CD4-positive, alpha-beta memory T cell (primary cell): ENCODE data around the gene PHC2. TPM values are rescaled to one million over a fixed set of nuclear protein-coding genes. Genes with fewer than 3 reads are reported as not detected.

ENCODE experiments used
- CTCF ChIA-PET: fragments of 350-600 bp; sonication (Branson Sonifier 250); formaldehyde crosslinking; loops from one replicate; lab custom pipeline; 2021; ENCODE audit warnings: inconsistent platforms; ENCODE audit not compliant: partially characterized antibody; lab: Charles Lee
- POLR2A ChIA-PET: fragments of 350-600 bp; sonication (Branson Sonifier 250); formaldehyde crosslinking; loops from one replicate; lab custom pipeline; 2021; ENCODE audit not compliant: partially characterized antibody; lab: Charles Lee
- DNase-seq, 5 donors: peaks; one replicate each; pipeline versions ENCODE4 v3.0.0 to v3.0.0-alpha.2; 2020 to 2022; ENCODE audit warnings: mixed read lengths in 1 of 5
- H3K27ac ChIP-seq: one replicate; pipeline ENCODE4 v1.7.0; 2013; ENCODE audit warnings: low read depth, low read length
- H3K27me3 ChIP-seq: 2 replicates; pipeline ENCODE4 v1.7.0; 2013; ENCODE audit warnings: mild to moderate bottlenecking, low read length, moderate library complexity; ENCODE audit not compliant: insufficient read depth
- H3K36me3 ChIP-seq: 2 replicates; pipeline ENCODE4 v1.7.0; 2013; ENCODE audit warnings: mild to moderate bottlenecking, low read length, moderate library complexity; ENCODE audit not compliant: insufficient read depth
- H3K4me1 ChIP-seq: 2 replicates; pipeline ENCODE4 v1.7.0; 2013; ENCODE audit warnings: mild to moderate bottlenecking, low read length, moderate library complexity; ENCODE audit not compliant: insufficient read depth
- H3K4me3 ChIP-seq, 2 donors: one replicate each; pipeline ENCODE4 v1.7.0; 2013; ENCODE audit warnings: low read length in 2 of 2, mild to moderate bottlenecking in 1 of 2
- H3K9me3 ChIP-seq, 2 donors: one replicate each; pipeline ENCODE4 v1.7.0; 2013; ENCODE audit warnings: low read length in 2 of 2, control low read depth in 1 of 2; ENCODE audit not compliant: control insufficient read depth in 1 of 2
- H3K27ac Mint-ChIP-seq, 7 donors: one replicate each; pipeline ENCODE4 v1.8.0; 2020 to 2021; ENCODE audit warnings: mixed read lengths in 7 of 7, mild to moderate bottlenecking in 6 of 7, inconsistent platforms in 3 of 7, moderate library complexity in 3 of 7
- H3K27me3 Mint-ChIP-seq, 2 donors: one replicate each; pipeline ENCODE4 v1.8.0; 2020 to 2021; ENCODE audit warnings: mixed read lengths in 2 of 2
- H3K36me3 Mint-ChIP-seq, 2 donors: one replicate each; pipeline ENCODE4 v1.8.0; 2020 to 2021; ENCODE audit warnings: mixed read lengths in 2 of 2, inconsistent platforms in 1 of 2, mild to moderate bottlenecking in 1 of 2
- H3K4me1 Mint-ChIP-seq, 4 donors: one replicate each; pipeline ENCODE4 v1.8.0; 2020 to 2021; ENCODE audit warnings: mixed read lengths in 4 of 4, mild to moderate bottlenecking in 1 of 4
- H3K4me3 Mint-ChIP-seq, 8 donors: one replicate each; pipeline ENCODE4 v1.8.0; 2020 to 2021; ENCODE audit warnings: mixed read lengths in 8 of 8, mild to moderate bottlenecking in 7 of 8, moderate library complexity in 6 of 8, inconsistent platforms in 3 of 8
- H3K9me3 Mint-ChIP-seq, 8 donors: one replicate each; pipeline ENCODE4 v1.8.0; 2020 to 2021; ENCODE audit warnings: mixed read lengths in 8 of 8, mild to moderate bottlenecking in 5 of 8, inconsistent platforms in 3 of 8, moderate library complexity in 1 of 8
- intact Hi-C: fragments of 100-400 bp; cut with micrococcal nuclease; formaldehyde crosslinking; loops from one replicate; pipeline ENCODE4 v1.15.1; 2023
- polyA plus RNA-seq, 2 donors: library from polyadenylated mRNA; unstranded; fragments of 300-500 nt; fragmentation: Illumina TruSeq; gene quantifications; one replicate each; pipeline ENCODE4 v1.2.3, GENCODE V29; 2021
- total RNA-seq, 2 experiments: library from RNA; stranded (reverse); gene quantifications; one replicate each; pipeline ENCODE4 v1.2.3, GENCODE V29; 2021

Gene PHC2
- total and polyA plus RNA-seq, 4 experiments from 2014 or later = 11.3 to 35.6 (median 30.4) TPM

DNA sequence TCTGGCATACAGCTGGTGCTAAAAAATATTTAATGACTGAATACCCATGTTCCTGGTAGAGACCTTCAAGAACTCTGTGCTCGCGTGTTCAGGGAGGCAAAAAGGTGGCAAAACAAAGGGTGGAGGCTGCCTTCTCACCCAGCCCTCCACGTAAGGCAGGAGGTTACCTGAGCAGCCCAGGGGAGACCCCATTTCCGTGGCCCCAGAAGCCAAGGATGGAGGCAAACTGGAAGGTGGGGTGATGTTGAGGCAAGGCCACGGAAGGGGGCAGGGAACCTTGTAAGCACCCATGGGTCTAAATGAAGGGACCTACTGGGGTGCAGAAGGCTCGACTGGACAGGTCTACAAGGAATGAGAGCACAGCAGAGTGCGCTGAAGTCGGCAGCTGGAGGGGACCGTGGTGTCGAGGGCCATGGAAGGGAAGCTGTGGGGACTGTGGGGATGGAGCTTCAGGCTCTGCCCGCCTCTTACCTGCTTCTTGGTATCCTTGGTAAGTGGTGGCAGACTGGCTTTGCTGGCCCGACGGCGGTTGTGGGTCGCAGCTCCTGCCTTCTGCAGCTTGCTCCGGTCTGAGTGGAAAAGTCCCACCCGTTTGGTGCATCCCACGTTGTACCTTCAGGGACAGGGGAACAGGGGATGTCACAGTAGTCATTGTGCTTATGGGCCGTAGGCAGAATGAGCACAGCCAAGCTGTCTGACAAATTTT lies 101.1 kb downstream of the PHC2 start:
- Histone ChIP-seq H3K4me3 (no peak overlapping the region), H3K27ac (no peak overlapping the region), H3K4me1 (no peaks in the 10 kb centered on the region), H3K9me3 (no peaks in the 10 kb centered on the region), H3K27me3 (no peaks in the 10 kb centered on the region), H3K36me3 (peaks cover 75% of the 10 kb centered on the region)
- Mint-ChIP-seq H3K27ac (peak overlapping the region in 1 of 7 donors; percentile 51), H3K9me3 (no peaks in the 10 kb centered on the region), H3K27me3 (no peaks in the 10 kb centered on the region), H3K36me3 (peaks cover 59 to 94% of the 10 kb centered on the region in 2 donors), H3K4me3 (no peak overlapping the region), H3K4me1 (peaks cover 0 to 4% (median 2%) of the 10 kb centered on the region in 4 donors)
- POLR2A ChIA-PET = interaction anchor here (1.2 kb wide), 1 partner anchor 32 kb away, joined by 3 read pairs; no protein-coding TSS in a partner anchor
- CTCF ChIA-PET = interaction anchor here (1.2 to 1.4 kb wide), 2 partner anchors 31 to 34 kb away, joined by 3 to 6 read pairs; no protein-coding TSS in a partner anchor
- intact Hi-C loops = no loop called here
- no peak for DNase-seq

DNA sequence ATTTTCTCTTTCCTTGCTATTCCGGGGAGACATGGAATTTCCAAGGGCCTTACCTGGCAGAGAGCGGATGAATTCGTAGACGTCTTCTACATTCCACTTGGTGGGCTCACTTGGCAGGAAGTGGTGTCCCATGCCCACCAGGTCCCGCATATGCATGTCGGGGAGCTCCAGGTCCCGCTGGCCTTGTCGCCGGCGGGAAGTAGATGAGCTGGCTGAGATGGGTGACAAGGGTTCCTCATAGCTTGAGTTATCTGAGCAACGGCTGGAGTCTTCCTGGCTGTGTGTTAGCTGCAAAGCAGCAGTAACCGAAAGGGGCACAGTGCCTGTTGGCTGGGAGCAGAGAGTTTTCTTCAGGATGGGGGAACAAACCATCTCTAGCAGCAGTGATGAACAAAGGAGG lies 102.1 kb downstream of the PHC2 start:
- Mint-ChIP-seq H3K36me3 (peaks cover 60 to 96% of the 10 kb centered on the region in 2 donors), H3K27ac (peak overlapping the region in 2 of 7 donors; percentile 6 to 16)
- DNase-seq = no peak

DNA sequence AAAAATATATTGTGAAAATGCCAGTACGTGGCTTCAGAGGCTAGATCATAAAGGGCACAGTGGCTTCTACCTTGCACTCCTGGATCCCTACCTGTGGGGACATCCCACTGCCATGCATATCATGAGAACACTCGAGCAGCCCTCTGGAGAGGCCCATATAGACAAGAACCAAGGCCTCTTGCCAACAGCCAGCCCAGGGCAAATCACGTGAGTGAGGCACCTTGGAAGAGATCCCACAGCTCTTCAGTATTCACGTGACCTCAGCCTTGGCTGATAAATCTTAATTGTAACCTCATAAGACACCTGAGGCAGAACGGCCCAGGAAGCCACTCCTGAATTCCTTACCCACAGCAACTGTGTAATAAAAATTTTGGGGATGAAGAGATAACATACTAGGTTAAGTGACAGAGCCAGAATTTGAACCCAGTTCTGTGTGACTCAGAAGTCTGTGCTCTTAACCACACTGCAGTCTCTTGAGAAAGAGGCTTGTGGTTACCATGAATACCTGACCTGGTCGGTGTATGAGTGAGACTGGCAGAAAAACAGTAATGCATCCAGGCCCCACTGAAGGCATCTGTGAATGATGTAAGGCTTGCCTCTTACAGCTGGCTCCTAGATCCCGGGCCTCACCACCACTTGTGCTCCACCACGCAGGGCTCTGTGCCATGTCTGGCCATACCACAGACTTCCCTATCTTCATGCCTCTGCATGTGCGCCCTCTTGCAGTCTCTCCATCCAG lies 103.1 kb downstream of the PHC2 start:
- Histone ChIP-seq H3K4me3 (no peak overlapping the region), H3K4me1 (no peaks in the 10 kb centered on the region), H3K27ac (no peak overlapping the region), H3K27me3 (no peaks in the 10 kb centered on the region), H3K36me3 (peaks cover 85% of the 10 kb centered on the region), H3K9me3 (no peaks in the 10 kb centered on the region)
- DNase-seq = no peak
- Mint-ChIP-seq H3K4me3 (no peak overlapping the region), H3K4me1 (no peaks in the 10 kb centered on the region), H3K36me3 (peaks cover 60 to 94% of the 10 kb centered on the region in 2 donors), H3K27ac (no peak overlapping the region), H3K27me3 (no peaks in the 10 kb centered on the region), H3K9me3 (no peaks in the 10 kb centered on the region)
- intact Hi-C loops = no loop called here
- POLR2A ChIA-PET = no interaction called here
- CTCF ChIA-PET = no interaction called here

More for the DNA sequence above, 102.1 kb downstream of the PHC2 start:
- H3K4me1 ChIP-seq = no peaks in the 10 kb centered on the region
- H3K4me3 ChIP-seq = no peak overlapping the region
- Mint-ChIP-seq H3K4me3 (no peak overlapping the region), H3K9me3 (no peaks in the 10 kb centered on the region), H3K4me1 (peaks cover 0 to 2% (median under 1%) of the 10 kb centered on the region in 4 donors), H3K27me3 (no peaks in the 10 kb centered on the region)
- no peaks in the 10 kb centered on the region for H3K9me3 ChIP-seq
- intact Hi-C loops = no loop called here
- no peak overlapping the region for H3K27ac ChIP-seq
- H3K36me3 ChIP-seq = peaks cover 84% of the 10 kb centered on the region
- H3K27me3 ChIP-seq = no peaks in the 10 kb centered on the region
- ChIA-PET CTCF (interaction anchor here (0.6 to 1.0 kb wide), 2 partner anchors 15 to 33 kb away, joined by 3 to 4 read pairs; no protein-coding TSS in a partner anchor), POLR2A (no interaction called here)

DNA sequence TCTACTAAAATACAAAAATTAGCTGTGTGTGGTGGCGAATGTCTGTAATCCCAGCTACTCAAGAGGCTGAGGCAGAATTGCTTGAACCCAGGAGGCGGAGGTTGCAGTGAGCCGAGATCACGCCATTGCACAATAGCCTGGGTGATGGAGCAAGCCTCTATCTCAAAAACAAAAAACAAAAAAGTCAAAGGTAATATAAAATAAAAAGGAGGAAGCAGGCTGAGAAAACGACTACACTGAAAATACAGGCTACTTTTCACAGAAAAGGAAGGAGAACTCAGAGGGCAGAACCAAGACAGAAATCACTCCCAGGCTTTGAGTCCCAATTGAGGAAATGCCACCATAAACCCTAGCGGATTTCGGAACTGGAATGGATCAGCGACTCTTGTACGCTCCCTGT lies 104.1 kb downstream of the PHC2 start:
- Mint-ChIP-seq H3K27ac (no peak overlapping the region), H3K4me3 (no peak overlapping the region), H3K9me3 (no peaks in the 10 kb centered on the region), H3K36me3 (peaks cover 53 to 84% of the 10 kb centered on the region in 2 donors), H3K27me3 (no peaks in the 10 kb centered on the region), H3K4me1 (no peaks in the 10 kb centered on the region)
- Histone ChIP-seq H3K4me3 (no peak overlapping the region), H3K27me3 (no peaks in the 10 kb centered on the region), H3K9me3 (no peaks in the 10 kb centered on the region), H3K27ac (no peak overlapping the region), H3K36me3 (peaks cover 75% of the 10 kb centered on the region), H3K4me1 (no peaks in the 10 kb centered on the region)
- CTCF ChIA-PET = no interaction called here
- POLR2A ChIA-PET = no interaction called here
- DNase-seq = no peak
- intact Hi-C loops = no loop called here

DNA sequence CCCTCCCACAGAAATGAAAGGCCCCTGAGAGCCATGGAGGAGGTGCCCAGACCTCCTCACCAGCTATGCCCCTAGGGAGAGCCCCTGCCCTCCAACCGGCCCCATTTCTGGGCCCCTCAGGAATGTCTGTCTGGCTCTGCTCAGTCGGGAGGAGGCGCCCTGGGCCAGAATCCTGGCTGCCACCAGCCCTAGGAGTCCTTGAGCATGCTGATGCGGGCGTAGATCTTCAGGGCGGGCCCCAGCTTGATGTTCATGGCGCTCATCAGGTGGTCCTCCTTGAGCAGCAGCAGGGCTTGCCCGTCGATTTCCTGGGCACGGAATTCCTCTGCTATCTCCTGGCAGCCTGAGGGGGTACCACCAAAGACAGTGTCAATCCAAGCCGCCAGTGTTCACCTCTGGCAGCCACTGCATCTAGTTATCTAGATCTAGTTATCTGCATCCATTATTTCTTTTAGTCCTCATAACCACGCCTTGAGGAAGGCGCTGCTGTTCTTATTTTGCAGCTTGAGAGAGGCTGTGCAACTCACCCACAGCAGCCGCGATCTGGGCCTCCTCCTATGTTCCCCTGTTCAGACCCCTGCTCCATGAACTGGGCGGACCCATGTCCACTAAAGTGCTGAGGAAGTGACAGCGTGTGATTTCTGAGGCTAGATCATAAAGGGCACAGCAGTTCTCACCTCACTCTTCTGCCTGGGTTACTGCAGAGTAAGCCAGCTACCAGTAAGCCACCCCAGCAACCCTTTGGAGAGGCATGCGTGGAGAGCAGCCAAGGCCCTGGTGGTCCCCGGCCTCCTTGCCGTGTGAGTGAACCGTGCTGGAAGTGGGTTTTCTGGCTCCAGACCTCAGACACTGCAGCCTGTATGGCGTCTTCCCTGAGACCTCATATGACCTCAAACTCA lies 106.0 kb downstream of the PHC2 start:
- ChIA-PET POLR2A (no interaction called here), CTCF (interaction anchor here (3.1 kb wide), 1 partner anchor 27 kb away, joined by 14 read pairs; no protein-coding TSS in a partner anchor)
- intact Hi-C loops = no loop called here
- Histone ChIP-seq H3K4me3 (no peak overlapping the region), H3K9me3 (no peaks in the 10 kb centered on the region), H3K36me3 (peaks cover 58% of the 10 kb centered on the region), H3K27ac (no peak overlapping the region), H3K27me3 (no peaks in the 10 kb centered on the region), H3K4me1 (no peaks in the 10 kb centered on the region)
- peaks cover 49 to 68% of the 10 kb centered on the region in 2 donors for H3K36me3 Mint-ChIP-seq
- no peak for DNase-seq
- H3K9me3 Mint-ChIP-seq = no peaks in the 10 kb centered on the region
- H3K27me3 Mint-ChIP-seq = no peaks in the 10 kb centered on the region
- H3K4me3 Mint-ChIP-seq = no peak overlapping the region
- no peaks in the 10 kb centered on the region for H3K4me1 Mint-ChIP-seq
- H3K27ac Mint-ChIP-seq = no peak overlapping the region

DNA sequence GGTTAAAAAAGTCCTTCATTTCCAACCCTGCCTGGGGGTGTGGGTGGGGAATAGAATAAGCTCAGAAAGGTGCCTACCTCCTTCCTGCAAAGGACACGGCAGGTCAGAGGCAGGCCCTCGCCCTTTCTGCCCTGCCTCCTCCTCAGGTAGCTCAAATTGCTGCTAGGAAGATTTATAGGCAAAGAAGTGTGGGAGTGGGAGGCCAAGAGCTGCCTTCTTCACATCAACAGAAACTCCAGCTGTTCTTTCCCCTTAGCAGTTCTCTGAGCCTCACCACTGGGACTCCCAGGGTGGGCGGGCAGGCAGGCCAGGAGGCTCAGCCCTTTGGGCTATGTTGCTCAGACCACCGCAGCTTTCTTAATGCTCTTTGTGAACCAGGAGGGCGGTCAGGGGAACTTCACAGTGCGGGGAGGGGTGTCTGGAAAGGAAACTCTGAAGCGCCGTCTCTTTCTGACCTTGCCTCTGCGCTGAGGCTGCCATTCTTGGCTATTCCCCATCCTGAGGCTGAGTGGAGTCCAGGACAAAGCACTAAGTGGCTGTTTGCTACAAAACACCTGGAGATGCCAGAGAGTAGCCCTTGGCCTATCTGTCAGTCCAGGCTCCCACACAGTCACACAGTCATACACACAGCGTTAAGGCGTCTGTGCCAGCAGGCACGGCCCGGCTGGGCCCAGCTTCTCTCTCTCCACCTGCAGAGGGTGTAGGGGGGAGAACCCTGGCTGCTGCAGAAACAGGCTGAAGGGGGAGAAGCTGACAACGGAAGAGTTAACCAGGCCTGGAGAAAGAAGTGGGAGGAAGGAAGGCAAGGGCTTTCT lies 107.0 kb downstream of the PHC2 start:
- H3K4me3 Mint-ChIP-seq = no peak overlapping the region

More for the DNA sequence above, 107.0 kb downstream of the PHC2 start:
- Mint-ChIP-seq H3K27ac (peak overlapping the region in 1 of 7 donors; percentile 12), H3K27me3 (no peaks in the 10 kb centered on the region), H3K9me3 (no peaks in the 10 kb centered on the region), H3K4me1 (no peaks in the 10 kb centered on the region), H3K36me3 (peaks cover 39 to 58% of the 10 kb centered on the region in 2 donors)
- POLR2A ChIA-PET = no interaction called here
- no peak overlapping the region for H3K4me3 ChIP-seq
- H3K36me3 ChIP-seq = peaks cover 47% of the 10 kb centered on the region
- no peaks in the 10 kb centered on the region for H3K9me3 ChIP-seq
- no peak overlapping the region for H3K27ac ChIP-seq
- H3K4me1 ChIP-seq = no peaks in the 10 kb centered on the region
- no peak for DNase-seq
- no peaks in the 10 kb centered on the region for H3K27me3 ChIP-seq
- CTCF ChIA-PET = interaction anchor here (1.3 to 3.1 kb wide), 3 partner anchors 12 to 43 kb away, joined by 3 to 14 read pairs (median 4); no protein-coding TSS in a partner anchor
- intact Hi-C loops = no loop called here
